GM18502 (cell line): ENCODE data around the gene GAGE13.
"Not testable (repeated sequence)": the region's sequence is repeated elsewhere in the genome, so short reads cannot be mapped to it uniquely, and the experiment has no call there.

Source experiments
- ATAC-seq: cut with Tn5 transposase; IDR thresholded peaks from one replicate; pipeline ENCODE4 v1.9.1; 2021; ENCODE audit warnings: mild to moderate bottlenecking; ENCODE audit not compliant: unreplicated experiment, poor library complexity

The GAGE13 gene, protein sequence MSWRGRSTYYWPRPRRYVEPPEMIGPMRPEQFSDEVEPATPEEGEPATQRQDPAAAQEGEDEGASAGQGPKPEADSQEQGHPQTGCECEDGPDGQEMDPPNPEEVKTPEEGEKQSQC

DNA sequence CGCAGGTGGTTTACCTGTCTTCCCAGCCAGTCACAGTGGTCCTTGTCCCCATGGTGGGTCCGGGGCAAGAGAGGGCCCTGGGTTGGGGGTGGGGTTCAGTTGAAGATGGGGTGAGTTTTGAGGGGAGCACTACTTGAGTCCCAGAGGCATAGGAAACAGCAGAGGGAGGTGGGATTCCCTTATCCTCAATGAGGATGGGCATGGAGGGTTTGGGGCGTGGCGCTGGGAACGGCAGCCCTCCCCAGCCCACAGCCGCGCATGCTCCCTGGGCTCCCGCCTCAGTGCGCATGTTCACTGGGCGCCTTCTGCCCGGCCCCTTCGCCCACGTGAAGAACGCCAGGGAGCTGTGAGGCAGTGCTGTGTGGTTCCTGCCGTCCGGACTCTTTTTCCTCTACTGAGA lies at the start of gene GAGE13:
Gene GAGE13 (plus strand): TSS at position 301 of the 400 bp plus-strand sequence. CDS start 1,156 bp downstream, outside the sequence.
- not testable (repeated sequence) for ATAC-seq

DNA sequence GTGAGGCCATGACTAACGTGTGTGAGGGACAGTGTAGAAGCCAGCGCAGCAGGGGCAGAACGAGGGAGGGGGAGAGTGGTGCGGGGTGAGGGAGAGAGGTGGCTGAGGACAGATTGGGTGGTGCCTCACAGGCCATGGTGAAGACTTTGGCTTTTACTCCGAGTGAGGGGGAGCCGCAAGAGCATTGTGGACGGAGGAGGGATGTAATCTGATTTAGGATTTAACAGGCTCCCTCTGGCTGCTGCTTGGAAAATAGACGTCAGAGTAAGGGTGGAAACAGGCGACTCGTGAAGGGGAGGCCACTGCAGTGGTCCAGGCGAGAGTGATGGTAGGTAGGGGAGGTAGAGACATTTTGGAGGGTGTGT lies 48.8 kb upstream of the GAGE13 start:
- ATAC-seq = no peak

DNA sequence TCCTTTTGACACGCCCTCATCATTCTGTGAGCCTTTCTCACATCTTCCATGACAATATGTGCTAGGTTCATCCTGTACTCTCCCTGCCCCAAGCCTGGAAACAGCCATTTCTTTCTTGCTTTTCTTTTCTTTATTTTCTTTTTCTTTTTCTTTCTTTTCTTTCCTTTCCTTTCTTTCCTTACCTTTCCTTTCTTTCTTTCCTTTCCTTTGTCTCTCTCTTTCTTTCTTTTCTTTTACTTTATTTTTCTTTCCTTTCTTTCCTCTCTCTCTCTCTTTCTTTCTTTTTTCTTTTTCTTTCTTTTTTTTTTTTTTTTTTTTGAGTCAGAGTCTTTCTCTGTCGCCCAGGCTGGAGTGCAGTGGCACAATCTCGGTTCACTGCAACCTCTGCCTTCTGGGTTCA lies 47.2 kb upstream of the GAGE13 start:
- no peak for ATAC-seq

DNA sequence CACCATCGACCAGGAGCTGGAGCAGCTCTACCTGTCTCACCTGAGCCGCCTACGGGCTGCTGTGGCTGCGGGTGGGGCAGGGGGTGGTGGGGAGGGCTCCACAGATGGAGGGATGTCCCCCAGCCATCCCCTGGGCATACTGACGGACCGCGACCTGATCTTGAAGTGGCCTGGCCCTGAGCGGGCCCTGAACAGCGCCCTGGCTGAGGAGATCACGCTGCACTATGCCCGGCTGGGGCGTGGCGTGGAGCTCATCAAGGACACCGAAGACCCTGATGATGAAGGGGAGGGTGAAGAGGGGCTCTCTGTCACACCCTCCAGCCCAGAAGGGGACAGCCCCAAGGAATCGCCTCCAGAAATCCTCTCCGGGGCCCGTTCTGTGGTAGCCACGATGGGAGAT lies 45.2 kb upstream of the GAGE13 start:
- no peak for ATAC-seq

DNA sequence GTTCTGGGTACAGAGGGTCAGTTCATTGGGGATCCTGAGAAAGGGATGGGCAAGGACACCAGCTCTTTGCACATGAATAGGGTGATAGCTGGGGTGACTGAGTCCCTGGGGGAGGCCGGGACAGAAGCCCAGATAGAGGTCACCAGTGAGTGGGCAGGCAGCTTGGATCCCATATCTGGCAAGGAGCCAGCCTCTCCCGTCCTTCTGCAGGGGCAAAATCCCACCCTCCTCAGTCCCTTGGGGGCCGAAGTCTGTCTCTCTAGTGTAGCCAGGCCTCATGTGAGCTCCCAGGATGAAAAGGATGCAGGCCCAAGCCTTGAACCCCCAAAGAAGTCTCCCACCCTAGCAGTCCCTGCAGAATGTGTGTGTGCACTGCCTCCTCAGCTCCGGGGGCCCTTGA lies 44.8 kb upstream of the GAGE13 start:
- no peak for ATAC-seq

DNA sequence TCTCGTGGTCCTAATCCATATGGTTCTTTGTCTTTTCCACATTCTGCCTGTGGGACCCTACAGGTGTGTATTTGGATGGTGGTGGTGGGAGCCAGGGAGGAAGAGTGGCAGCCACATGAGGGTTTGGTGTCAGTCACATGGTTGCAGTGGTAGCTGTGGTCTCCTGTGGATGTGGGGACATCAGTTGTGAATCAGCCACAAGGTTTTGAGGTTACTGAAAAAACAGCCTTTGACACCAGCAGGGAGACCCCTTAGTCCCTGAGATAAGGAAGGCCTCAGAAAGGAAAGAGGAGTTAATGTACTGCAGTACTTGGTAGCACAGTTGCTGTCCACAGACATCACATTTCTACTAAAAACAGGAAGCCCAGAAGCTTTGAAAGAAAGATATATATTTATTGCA lies 43.7 kb upstream of the GAGE13 start:
- ATAC-seq = no peak

DNA sequence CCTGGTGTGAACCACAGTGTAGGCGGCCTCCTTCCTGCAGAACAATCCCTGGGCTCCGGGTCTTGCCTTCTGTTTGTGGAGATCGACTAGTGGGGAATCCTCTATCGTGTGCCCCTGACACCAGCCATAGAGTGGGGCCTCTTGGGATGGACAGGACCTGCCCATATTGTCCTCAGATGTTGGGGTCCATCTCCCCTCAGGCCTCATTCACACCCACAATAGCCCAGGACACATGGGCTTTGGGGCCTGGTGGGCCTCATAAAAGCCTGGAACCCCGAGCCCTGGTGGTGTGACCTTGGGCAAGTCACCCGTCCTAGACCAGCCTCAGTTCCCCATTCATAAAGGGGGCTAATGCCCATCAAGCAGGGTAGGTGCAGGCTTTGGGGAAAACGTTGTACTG lies 41.2 kb upstream of the GAGE13 start:
- ATAC-seq = no peak

DNA sequence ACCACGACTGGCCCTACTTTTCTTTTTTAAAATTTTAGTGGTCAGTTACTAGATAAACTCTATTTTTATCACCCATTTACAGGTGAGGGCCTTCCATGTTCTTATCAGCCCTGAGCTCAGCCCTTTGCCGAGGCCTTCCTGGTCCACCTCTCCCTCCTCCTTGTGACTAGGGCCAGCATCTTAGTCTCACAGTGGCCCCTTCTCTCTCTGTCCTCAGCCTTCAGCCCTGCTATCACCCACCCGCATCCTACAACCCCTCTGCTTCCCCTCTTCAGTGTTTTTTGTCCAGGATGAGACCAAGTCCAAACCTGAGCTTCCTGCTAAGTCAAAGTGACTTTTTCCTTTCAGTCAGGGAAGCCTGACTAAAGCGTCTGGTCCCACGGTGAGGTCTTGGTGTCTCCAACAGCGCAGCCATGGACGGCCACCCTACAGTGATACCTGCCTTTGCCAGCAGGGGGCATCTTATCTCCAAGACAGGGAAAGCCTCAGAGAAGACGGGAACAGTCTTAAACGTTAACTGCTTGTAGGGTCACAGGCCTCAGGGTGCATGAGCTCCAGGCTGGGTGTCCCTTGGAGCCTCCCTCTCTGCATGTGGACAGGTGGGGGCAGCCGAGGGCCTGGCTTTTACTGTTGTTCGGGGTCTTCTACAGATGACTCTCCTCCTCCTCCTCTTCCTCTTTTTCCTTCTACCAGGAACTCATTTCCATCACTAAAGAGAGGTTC lies 39.6 kb upstream of the GAGE13 start:
- ATAC-seq = peak; percentile 85

DNA sequence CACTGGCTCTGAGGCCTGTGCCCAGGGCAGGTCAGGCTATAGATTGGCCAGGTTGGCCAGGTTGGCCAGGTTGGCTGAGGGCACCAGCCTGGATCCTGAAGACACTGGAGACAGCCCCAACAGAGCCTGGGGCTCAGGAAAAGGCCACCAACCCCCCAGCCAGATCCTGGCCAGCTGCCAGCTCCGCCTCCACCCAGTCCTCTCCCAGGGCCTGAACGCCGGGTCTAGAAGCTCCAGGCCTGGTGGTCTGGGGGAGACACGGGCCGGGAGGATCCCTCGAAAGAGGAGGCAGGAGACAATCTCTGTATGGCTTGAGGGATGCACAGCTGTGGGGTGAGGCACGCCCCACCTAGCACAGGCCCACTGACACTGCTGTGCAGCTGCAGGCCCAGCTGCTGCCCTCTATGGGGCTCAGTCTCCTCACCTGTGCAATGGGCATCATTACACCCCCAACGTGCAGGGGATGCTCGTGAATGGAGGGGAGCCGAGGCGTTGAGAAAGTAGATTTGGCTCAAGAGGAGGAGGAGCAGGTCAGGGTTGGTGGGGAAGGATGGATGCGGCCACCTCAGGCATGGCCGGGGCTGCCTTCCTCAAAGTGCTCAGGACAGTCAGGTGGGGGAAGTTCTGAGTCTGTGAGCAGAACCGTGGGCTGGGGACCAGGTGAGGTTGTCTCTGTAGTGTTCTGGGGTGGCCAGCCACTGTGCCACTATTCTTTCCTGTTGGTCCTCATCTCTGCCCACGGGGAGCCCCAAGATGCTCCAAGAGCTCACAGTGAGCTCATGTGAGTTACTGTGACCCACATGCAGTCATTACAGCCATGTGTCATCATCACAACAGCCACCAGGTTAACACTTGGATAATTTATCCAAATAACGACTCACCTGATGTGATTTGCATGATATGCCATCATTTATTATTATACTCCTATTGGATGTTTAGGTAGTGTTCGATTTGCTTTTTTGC lies 38.7 kb upstream of the GAGE13 start:
- ATAC-seq = no peak

DNA sequence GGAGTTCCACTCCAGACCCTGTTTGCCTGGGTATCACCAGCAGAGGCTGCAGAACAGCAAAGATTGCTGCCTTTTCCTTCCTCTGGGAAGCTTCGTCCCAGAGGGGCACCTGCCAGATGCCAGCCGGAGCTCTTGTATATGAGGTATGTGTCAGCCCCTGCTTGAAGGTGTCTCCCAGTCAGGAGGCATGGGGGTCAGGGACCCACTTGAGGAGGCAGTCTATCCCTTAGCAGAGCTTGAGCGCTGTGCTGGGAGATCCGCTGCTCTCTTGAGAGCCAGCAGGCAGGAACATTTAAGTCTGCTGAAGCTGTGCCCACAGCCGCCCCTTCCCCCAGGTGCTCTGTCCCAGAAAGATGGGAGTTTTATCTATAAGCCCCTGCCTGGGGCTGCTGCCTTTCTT lies 32.1 kb upstream of the GAGE13 start:
- ATAC-seq = not testable (repeated sequence)

DNA sequence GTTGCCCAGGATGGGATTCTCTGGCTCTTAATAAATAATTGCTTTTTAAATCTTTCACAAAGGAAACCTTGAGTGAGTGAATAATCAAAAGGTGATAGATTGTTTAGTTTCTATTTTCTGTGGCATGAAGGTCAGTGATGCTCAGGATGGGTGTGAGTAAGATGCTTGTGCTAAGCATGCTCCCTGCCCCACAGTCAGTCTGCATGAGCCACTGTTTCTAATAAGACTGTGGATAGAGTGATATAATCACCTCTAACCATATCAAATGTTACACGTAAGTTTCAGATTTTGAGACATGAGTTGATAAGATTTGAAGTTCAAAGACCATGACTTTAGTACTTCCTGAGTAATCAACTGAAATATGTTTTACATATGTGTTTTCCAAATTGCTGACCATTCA lies 30.7 kb upstream of the GAGE13 start:
- ATAC-seq = no peak

DNA sequence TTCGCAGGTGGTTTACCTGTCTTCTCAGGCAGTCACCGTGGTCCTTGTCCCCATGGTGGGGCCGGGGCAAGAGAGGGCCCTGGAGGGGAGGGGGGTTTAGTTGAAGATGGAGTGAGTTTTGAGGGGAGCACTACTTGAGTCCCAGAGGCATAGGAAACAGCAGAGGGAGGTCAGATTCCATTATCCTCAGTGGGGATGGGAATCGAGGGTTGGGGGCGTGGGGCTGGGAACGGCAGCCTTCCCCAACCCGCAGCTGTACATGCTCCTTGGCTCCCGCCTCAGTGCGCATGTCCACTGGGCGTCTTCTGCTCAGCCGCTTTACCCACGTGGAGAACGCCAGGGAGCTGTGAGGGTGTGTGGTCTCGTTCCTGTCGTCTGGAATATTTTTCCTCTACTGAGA lies 28.0 kb upstream of the GAGE13 start, which contains the start of gene GAGE10:
Gene GAGE10 (plus strand): TSS at position 301 of the 400 bp plus-strand sequence. CDS start 1,214 bp downstream, outside the sequence.
- ATAC-seq = no peak

DNA sequence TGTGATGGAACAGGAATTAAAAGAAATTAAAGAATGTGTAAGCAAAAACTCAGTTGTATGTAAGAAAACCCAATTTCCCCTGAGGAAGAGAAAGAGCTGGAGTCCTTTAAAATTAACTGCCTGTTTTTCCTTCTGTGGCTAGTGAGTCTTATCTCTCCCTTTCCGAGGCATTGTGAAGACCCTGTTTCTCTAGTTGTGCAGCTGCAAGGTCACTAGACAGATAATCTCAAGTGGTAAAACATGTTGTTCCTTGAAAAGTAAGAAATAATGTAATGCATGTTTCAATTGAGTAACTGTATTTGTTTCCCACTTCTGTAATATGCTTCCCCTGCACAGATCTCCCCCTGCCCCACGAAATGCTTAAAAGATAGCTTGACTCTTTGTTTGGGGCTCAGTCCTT lies 23.6 kb upstream of the GAGE13 start:
- ATAC-seq = not testable (repeated sequence)

DNA sequence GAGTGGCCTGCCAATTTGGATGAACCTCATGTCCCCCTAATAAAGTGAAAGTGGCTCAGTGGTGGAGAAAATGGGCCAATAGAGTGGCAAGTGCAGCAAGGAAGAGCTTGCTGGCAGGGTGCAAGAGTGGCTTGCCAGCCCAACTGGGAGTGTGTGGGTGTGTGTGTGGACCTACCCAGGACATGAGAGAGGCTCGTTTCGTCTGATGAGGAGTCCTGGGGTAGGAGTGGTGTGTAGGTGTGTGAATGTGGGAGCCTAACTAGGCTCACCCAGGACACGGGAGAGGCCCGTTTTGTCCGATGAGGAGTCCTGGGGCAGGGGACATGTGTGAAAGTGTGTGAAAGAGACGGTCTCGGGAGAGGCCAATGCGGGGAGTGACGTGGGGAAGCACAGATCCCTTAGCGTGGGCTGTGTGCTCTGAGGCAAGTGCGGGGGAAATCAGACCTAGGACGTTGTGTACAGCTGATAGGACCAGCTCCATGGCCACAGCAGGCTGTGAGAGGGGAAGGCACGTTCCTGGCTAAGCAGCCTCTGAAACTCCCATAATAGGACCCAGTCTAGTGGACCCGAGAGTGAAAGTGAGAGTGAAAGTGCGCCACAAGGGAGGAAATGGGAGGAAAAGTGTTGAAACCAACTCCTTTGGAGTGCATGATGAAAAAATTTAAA lies 22.6 kb upstream of the GAGE13 start:
- ATAC-seq = no peak

DNA sequence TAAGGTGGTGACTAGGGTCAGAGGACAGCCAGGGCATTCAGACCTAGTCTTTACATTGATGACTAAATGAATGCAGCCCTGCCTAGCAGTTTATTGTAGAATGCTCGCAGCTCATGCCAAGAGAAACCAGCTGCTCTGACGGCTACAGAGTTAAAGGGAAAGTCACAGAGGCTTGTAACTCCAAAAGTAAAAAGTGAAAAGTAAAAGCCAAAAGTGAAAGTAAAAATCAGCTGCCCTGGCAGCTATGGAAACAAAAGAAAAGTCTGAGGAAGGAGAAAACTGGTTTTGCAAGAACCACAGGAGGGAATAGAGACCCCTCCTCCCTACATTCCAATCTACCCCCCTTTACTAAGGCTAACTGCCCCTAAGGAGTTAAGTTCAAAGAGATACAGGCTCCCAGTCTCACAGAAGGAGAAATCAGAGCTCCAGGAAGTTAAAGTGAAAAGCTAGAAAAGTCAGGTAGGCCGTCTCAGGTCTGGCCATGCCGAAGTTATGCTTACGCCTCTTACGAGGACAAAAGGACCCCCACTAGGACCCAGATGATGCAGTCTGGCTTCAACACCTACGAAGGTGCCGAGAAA lies 21.9 kb upstream of the GAGE13 start:
- no peak for ATAC-seq

DNA sequence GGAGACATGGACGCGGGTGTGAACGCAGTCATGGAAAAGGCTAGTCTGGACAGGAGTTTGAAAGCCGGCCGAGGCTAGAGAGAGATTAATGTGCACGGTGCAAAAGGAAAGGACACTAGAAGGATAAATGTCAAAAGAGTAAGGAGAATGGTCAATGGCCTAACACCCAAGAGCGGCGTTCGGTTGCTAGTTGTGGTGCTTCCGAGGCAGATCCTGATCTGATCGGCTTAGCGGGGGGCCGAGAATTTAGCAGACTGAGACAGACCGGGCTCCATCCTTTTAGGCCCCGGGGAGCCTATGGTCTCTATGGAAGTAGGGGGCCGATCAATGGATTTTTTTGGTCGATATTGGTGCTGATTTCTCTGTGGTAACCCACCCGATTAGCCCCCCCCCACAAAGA lies 21.0 kb upstream of the GAGE13 start:
- ATAC-seq = no peak

DNA sequence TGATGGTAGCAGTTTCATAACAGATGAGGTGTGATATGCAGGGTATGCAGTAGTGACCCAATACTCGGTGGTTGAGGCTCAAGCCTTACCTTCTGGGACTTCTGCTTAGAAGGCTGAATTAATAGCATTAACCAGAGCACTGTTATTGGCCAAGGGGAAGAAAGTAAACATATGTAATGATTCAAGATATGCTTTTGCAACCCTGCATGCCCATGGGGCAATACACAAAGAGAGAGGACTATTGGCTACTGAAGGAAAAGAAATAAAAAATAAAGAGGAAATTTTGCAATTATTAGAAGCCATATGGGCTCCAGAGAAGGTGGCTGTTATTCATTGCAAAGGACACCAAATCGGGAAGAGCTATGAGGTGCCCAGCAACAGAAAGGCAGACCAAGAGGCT lies 19.2 kb upstream of the GAGE13 start:
- no peak for ATAC-seq

DNA sequence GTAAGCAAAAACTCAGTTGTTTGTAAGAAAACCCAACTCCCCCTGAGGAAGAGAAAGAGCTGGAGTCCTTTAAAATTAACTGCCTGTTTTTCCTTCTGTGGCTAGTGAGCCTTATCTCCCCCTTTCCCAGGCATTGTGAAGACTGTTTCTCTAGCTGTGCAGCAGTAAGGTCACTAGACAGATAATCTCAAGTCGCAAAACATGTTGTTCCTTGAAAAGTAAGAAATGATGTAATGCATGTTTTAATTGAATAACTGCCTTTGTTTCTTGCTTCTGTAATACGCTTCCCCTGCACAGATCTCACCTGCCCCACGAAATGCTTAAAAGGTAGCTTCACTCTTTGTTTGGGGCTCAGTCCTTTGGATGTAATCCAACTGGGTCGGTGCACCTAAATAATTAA lies 15.3 kb upstream of the GAGE13 start:
- ATAC-seq = no peak

DNA sequence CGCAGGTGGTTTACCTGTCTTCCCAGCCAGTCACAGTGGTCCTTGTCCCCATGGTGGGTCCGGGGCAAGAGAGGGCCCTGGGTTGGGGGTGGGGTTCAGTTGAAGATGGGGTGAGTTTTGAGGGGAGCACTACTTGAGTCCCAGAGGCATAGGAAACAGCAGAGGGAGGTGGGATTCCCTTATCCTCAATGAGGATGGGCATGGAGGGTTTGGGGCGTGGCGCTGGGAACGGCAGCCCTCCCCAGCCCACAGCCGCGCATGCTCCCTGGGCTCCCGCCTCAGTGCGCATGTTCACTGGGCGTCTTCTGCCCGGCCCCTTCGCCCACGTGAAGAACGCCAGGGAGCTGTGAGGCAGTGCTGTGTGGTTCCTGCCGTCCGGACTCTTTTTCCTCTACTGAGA lies 9.6 kb upstream of the GAGE13 start, which contains the start of gene GAGE12J:
Gene GAGE12J (plus strand): TSS at position 301 of the 400 bp plus-strand sequence. CDS start 1,157 bp downstream, outside the sequence.
- not testable (repeated sequence) for ATAC-seq

DNA sequence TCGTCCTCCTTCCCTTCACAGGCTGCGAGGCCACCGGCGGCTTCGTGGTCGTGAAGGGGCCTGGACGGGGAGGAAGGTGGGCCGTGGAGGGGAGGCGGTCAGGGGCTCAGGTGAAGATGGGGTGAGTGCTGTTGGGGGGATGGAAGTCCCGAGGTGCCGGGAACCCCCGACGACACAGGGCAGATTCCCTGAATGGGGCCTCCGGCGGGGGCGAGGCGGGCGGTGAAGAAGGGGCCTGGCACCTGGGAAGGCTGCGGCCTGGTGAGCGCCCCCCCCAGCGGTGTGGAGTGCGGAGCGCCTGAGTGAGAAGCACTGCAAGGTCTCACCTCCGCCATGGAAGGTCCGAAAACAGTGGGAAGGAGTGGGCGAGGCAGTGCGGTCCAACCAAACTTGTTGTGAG lies 9.1 kb upstream of the GAGE13 start:
- ATAC-seq = not testable (repeated sequence)
